ENCODE data around the gene RRP8. TPM values are rescaled to one million over a fixed set of nuclear protein-coding genes. Genes with fewer than 3 reads are reported as not detected.

RRP8 gene
- total RNA-seq, 2 experiments from 2014 or later = 26.4 to 33.6 TPM

GRCh38 chr11:6618117-6619003 is 14.9 kb upstream of the RRP8 start:
- H2AFZ ChIP-seq (ENCODE audit: low read length) = 0 out of 2 replicates have a peak overlapping the region, but pooled peaks have one; percentile 67
- BruUV-seq (replicated peaks) = no TSS peak
- POLR2A ChIA-PET = interaction anchor here (0.5 to 2.5 kb wide), 18 partner anchors 9 to 519 kb away, joined by 3 to 13 read pairs (median 4); partner anchors contain the start of genes CNGA4, ILK, MRPL17 and RRP8

GRCh38 chr11:6617315-6617781 is 13.9 kb upstream of the RRP8 start:
- intact Hi-C loops (cut with micrococcal nuclease; ENCODE audit: unreplicated experiment) = no loop called here
- no TSS peak for BruUV-seq (replicated peaks)

More at GRCh38 chr11:6618117-6619003, 14.9 kb upstream of the RRP8 start:
- no peak for TF ChIP-seq CTCF (conservative IDR thresholded peaks at IDR 0.05; ENCODE audit: low read length)
- H3K9me2 ChIP-seq (ENCODE audit: insufficient read depth, low read length) = no peaks in the 10 kb centered on the region
- intact Hi-C loops (cut with micrococcal nuclease; ENCODE audit: unreplicated experiment) = no loop called here
- peak overlapping the region; percentile 95 for H3K4me2 ChIP-seq (ENCODE audit: low read length)
- no peak overlapping the region for H3K27ac ChIP-seq (ENCODE audit: low read depth, low read length, poor library complexity, severe bottlenecking)
- peaks cover 5% of the 10 kb centered on the region; the same call in 1 of the 2 replicates for H3K36me3 ChIP-seq (ENCODE audit: insufficient read depth, low read length)
- H3K4me1 ChIP-seq (ENCODE audit: insufficient read depth, low read length, poor library complexity, severe bottlenecking) = peaks cover 33% of the 10 kb centered on the region
- no peaks in the 10 kb centered on the region; the same call in 1 of the 2 replicates for H3K79me2 ChIP-seq (ENCODE audit: insufficient read depth, low read depth, low read length)
- H4K20me1 ChIP-seq (ENCODE audit: insufficient read depth, low read length) = no peaks in the 10 kb centered on the region
- peak overlapping the region; percentile 87 for H3K4me3 ChIP-seq (ENCODE audit: low read depth, low read length, poor library complexity, severe bottlenecking)
- CTCF ChIA-PET (ENCODE audit: unreplicated experiment) = interaction anchor here (0.6 to 1.5 kb wide), 5 partner anchors 14 to 175 kb away, joined by 3 to 4 read pairs (median 3); partner anchors contain the start of gene MRPL17
- no peaks in the 10 kb centered on the region for H3K9me3 ChIP-seq (ENCODE audit: low read length)
- DNase-seq (ENCODE audit: low spot score) = peak; percentile 12

More at GRCh38 chr11:6617315-6617781, 13.9 kb upstream of the RRP8 start:
- Histone ChIP-seq H3K27ac (ENCODE audit: low read depth, low read length, poor library complexity, severe bottlenecking) (no peak overlapping the region), H3K4me1 (ENCODE audit: insufficient read depth, low read length, poor library complexity, severe bottlenecking) (peaks cover 41% of the 10 kb centered on the region), H4K20me1 (ENCODE audit: insufficient read depth, low read length) (no peaks in the 10 kb centered on the region), H3K9me2 (ENCODE audit: insufficient read depth, low read length) (no peaks in the 10 kb centered on the region), H3K9me3 (ENCODE audit: low read length) (no peaks in the 10 kb centered on the region), H3K36me3 (ENCODE audit: insufficient read depth, low read length) (peaks cover 5% of the 10 kb centered on the region; the same call in 1 of the 2 replicates), H3K4me2 (ENCODE audit: low read length) (peak overlapping the region; percentile 95; the same call in 1 of the 2 replicates), H3K79me2 (ENCODE audit: insufficient read depth, low read depth, low read length) (no peaks in the 10 kb centered on the region; the same call in 1 of the 2 replicates), H3K4me3 (ENCODE audit: low read depth, low read length, poor library complexity, severe bottlenecking) (no peak overlapping the region), H2AFZ (ENCODE audit: low read length) (no peak overlapping the region)
- DNase-seq (ENCODE audit: low spot score) = no peak
- ChIA-PET POLR2A (interaction anchor here (0.6 to 2.5 kb wide), 3 partner anchors 10 to 127 kb away, joined by 3 to 13 read pairs (median 5); no protein-coding TSS in a partner anchor), CTCF (ENCODE audit: unreplicated experiment) (no interaction called here)
- TF ChIP-seq CTCF (conservative IDR thresholded peaks at IDR 0.05; ENCODE audit: low read length) (no peak), EZH2phosphoT487 (IDR thresholded peaks at IDR 0.05; ENCODE audit: borderline replicate concordance, low read depth, low read length) (no peak)
